Thyroid gland (tissue), 4 donors: ENCODE data around the gene RYR3.

Source experiments
- CTCF ChIP-seq, 6 experiments: fragments of 200-600 bp in 3 of 6; fragments of 450-650 bp in 3 of 6; sonication (generic) in 3 of 6; IDR thresholded peaks; one replicate each; pipeline ENCODE4 v1.5.1; 2016 to 2019; ENCODE audit warnings: antibody characterized with exemption in 6 of 6, mild to moderate bottlenecking in 2 of 6, inconsistent platforms in 1 of 6, moderate library complexity in 1 of 6
- POLR2A ChIP-seq, 2 donors: fragments of 450-650 bp; IDR thresholded peaks; one replicate each; pipeline ENCODE4 v1.6.1; 2017; ENCODE audit warnings: antibody characterized with exemption in 2 of 2, mild to moderate bottlenecking in 2 of 2, moderate library complexity in 1 of 2

- TF ChIP-seq CTCF (IDR thresholded peaks at IDR 0.05) (no peak), POLR2A (IDR thresholded peaks at IDR 0.05) (no peak)
Observed at GRCh38 chr15:33639051-33639450, 328.3 kb downstream of the RYR3 start.
